GM10266 (cell line): ENCODE results near the gene FBXO41.

Source experiments
- DNase-seq: peaks from one replicate; pipeline ENCODE4 v3.0.0; 2012; ENCODE audit errors: extremely low spot score
- CTCF ChIP-seq: IDR thresholded peaks from 2 replicates; pipeline ENCODE4 v1.5.1; 2012; ENCODE audit warnings: mild to moderate bottlenecking, low read depth; ENCODE audit not compliant: control insufficient read depth, insufficient read depth; ENCODE audit errors: missing control alignments

Gene FBXO41

DNA sequence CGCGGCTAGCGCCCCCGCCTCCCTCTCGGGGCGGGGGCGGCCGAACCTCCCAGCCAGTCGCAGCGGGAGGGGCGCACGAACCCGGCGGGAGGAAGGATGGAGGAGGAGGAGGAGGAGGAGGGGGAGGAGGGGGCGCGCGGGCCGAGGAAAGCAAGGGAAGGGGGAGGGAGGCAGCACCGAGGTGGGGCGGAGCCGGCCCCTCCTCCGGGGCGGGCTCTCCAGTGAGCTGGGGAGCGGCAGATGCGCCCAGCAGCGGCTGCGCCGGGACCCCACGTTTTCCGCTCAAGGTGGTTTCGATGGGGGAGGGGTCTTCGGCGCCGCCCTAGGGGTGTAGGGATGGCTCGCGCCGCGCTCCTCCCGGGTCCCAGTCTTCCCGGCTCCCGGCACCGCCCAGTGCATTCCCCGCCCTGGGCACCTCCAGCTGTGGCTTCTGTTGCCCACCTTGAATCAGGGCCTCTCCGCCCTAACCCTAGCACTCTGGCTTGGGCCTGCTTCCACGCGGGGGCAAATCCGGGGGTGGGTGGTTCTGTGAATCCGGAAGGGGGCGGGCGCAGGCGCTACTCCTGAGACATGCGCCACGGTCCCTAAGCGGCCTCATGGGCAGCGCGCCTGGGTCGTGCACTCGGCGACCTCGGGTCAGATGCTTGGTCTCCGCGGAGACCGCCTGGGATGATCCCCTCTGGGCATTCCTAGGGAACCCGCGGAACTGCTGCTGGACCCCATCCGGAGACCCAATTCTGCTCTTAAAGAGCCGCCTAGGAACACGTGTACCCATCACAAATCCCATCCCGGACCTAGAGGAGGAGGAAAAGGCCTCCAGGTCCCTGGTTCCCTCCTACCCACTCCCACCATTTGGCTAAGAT lies at the start of gene FBXO41:
Gene FBXO41 (minus strand): TSS at position 183 of the 863 bp plus-strand sequence. CDS start 14,848 bp downstream, outside the sequence.
- peak; percentile 94 for DNase-seq
- no peak for TF ChIP-seq CTCF

GRCh38 chr2:73334045-73334444 lies 49.8 kb upstream of the FBXO41 start:
- no peak for TF ChIP-seq CTCF
- no peak for DNase-seq

GRCh38 chr2:73333564-73333963 lies 49.3 kb upstream of the FBXO41 start:
- no peak for TF ChIP-seq CTCF
- no peak for DNase-seq

- TF ChIP-seq CTCF = no peak
Observed at GRCh38 chr2:73324126-73324725, 39.9 kb upstream of the FBXO41 start.

GRCh38 chr2:73323551-73323950 lies 39.3 kb upstream of the FBXO41 start:
- DNase-seq = no peak
- TF ChIP-seq CTCF = no peak

More at GRCh38 chr2:73324126-73324725, 39.9 kb upstream of the FBXO41 start:
- no peak for DNase-seq

GRCh38 chr2:73314441-73314840 lies 30.2 kb upstream of the FBXO41 start:
- TF ChIP-seq CTCF = no peak
- DNase-seq = no peak

DNA sequence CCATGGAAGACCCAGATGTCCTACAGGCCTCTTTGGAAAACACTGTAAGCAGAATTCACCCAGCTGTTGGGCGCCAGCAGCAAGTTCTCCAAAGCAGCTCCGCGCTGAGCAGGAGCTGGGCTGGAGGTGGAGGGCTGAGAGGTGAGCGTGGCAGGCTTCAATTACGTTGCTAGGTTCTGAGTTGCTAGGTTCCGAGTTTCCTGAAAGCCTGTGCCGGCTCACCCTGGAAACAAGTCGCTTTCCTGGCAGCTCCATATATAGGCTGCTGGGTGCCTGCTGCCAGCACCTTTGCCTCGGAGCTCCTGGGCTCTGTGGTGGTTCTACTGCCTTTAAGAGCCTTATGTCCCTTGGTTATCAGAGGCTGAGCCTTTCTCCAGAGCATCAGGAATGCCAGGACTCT lies 23.4 kb upstream of the FBXO41 start:
- no peak for TF ChIP-seq CTCF
- DNase-seq = no peak
